HL-60 (cell line): ENCODE measurements around the gene RNH1.

Source experiments
- DNase-seq, 2 experiments: peaks; one replicate each; pipeline ENCODE4 v3.0.0-alpha.2; 2010 to 2020; ENCODE audit warnings: low read depth in 1 of 2, low spot score in 1 of 2
- H3K27ac ChIP-seq: fragments of 250-450 bp; sonication (Bioruptor Pico); replicated peaks from 2 replicates; pipeline ENCODE4 v1.5.1; 2020; ENCODE audit warnings: mild to moderate bottlenecking, moderate library complexity
- H3K27me3 ChIP-seq: fragments of 250-450 bp; sonication (Bioruptor Pico); 2 replicates; pipeline ENCODE4 v1.5.1; 2021; ENCODE audit warnings: mild to moderate bottlenecking, moderate library complexity; ENCODE audit not compliant: insufficient read depth, poor library complexity, severe bottlenecking
- H3K4me3 ChIP-seq: replicated peaks from 2 replicates; pipeline ENCODE4 v1.5.1; 2011; ENCODE audit warnings: mild to moderate bottlenecking, control low read depth, low read length; ENCODE audit not compliant: insufficient read depth
- CTCF ChIP-seq: IDR thresholded peaks from one replicate; pipeline ENCODE4 v1.5.1; 2011; ENCODE audit warnings: low read length, control low read depth, inconsistent platforms; ENCODE audit not compliant: insufficient read depth
- GABPA ChIP-seq: IDR thresholded peaks from 2 replicates; pipeline ENCODE4 v1.6.1; 2012; ENCODE audit warnings: low read depth
- POLR2AphosphoS5 ChIP-seq: IDR thresholded peaks from 2 replicates; pipeline ENCODE4 v1.6.1; 2012; ENCODE audit warnings: low read depth
- REST ChIP-seq: IDR thresholded peaks from 2 replicates; pipeline ENCODE4 v1.6.1; 2012; ENCODE audit warnings: low read depth; ENCODE audit not compliant: insufficient replicate concordance
- SPI1 ChIP-seq: IDR thresholded peaks from 2 replicates; pipeline ENCODE4 v1.6.1; 2012; ENCODE audit warnings: low read depth, mild to moderate bottlenecking, borderline replicate concordance

RNH1 gene

GRCh38 chr11:488062-488461 lies 19.0 kb downstream of the RNH1 start:
- H3K4me3 ChIP-seq = no peak overlapping the region
- no peak for TF ChIP-seq REST
- no peaks in the 10 kb centered on the region for H3K27me3 ChIP-seq
- no peak overlapping the region for H3K27ac ChIP-seq
- DNase-seq = no peak

- DNase-seq = no peak
- Histone ChIP-seq H3K27ac (no peak overlapping the region), H3K27me3 (no peaks in the 10 kb centered on the region), H3K4me3 (no peak overlapping the region)
- TF ChIP-seq GABPA (no peak), POLR2AphosphoS5 (no peak), CTCF (no peak), REST (no peak), SPI1 (no peak)
Observed at GRCh38 chr11:487571-488021, 19.4 kb downstream of the RNH1 start.

GRCh38 chr11:486189-486588 lies 20.9 kb downstream of the RNH1 start:
- DNase-seq = no peak
- Histone ChIP-seq H3K27me3 (no peaks in the 10 kb centered on the region), H3K27ac (no peak overlapping the region), H3K4me3 (no peak overlapping the region)
- TF ChIP-seq GABPA = no peak

- Histone ChIP-seq H3K27ac (no peak overlapping the region), H3K4me3 (no peak overlapping the region), H3K27me3 (no peaks in the 10 kb centered on the region)
- no peak for TF ChIP-seq REST
- no peak for TF ChIP-seq POLR2AphosphoS5
- TF ChIP-seq SPI1 = no peak
- TF ChIP-seq GABPA = no peak
- no peak for TF ChIP-seq CTCF
- DNase-seq = no peak
Observed at GRCh38 chr11:484616-485015, 22.4 kb downstream of the RNH1 start.
